ENCODE results near the gene ETNK2. TPM values are rescaled to one million over a fixed set of nuclear protein-coding genes. Genes with fewer than 3 reads are reported as not detected.

The ETNK2 gene
- total and polyA plus RNA-seq, 2 of the 13 experiments (the other 11 are each of a cell fraction or from before 2014, with no cell fraction given), result 15.5 to 42.8 TPM

DNA sequence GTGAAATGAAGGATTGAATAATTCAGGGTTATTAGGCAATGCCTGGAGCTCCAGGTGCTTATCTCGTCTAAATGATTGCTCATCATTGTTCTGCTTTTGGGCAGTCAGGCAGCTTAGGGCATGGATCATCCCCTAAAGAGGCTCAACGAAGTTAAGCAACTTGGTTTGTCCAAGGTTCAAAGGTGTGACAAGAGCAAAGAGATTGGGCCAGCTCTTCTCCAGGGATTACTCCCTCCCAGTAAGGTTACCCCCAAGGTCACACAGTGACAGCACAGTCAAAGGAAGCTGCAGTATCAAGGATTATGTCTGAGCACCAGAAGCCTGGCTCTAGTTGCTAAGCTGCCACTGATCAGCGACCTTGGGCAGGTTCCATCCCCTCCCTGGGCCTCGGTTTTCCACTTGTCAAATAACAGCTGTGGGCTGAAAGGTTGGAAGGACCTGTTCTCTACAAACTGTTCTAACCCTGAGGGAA is 6.8 kb downstream of the ETNK2 start (continued):
- TF ChIP-seq, protein P1, sequence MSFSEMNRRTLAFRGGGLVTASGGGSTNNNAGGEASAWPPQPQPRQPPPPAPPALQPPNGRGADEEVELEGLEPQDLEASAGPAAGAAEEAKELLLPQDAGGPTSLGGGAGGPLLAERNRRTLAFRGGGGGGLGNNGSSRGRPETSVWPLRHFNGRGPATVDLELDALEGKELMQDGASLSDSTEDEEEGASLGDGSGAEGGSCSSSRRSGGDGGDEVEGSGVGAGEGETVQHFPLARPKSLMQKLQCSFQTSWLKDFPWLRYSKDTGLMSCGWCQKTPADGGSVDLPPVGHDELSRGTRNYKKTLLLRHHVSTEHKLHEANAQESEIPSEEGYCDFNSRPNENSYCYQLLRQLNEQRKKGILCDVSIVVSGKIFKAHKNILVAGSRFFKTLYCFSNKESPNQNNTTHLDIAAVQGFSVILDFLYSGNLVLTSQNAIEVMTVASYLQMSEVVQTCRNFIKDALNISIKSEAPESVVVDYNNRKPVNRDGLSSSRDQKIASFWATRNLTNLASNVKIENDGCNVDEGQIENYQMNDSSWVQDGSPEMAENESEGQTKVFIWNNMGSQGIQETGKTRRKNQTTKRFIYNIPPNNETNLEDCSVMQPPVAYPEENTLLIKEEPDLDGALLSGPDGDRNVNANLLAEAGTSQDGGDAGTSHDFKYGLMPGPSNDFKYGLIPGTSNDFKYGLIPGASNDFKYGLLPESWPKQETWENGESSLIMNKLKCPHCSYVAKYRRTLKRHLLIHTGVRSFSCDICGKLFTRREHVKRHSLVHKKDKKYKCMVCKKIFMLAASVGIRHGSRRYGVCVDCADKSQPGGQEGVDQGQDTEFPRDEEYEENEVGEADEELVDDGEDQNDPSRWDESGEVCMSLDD (CRISPR knock-in tag; IDR thresholded peaks at IDR 0.05; ENCODE audit: borderline replicate concordance), result no peak
- TF ChIP-seq SMC3 (IDR thresholded peaks at IDR 0.05; ENCODE audit: low read length) (peak; percentile 12; the same call in 1 of the 2 replicates), ZNF543 (CRISPR knock-in tag; IDR thresholded peaks at IDR 0.05) (peak; percentile 49; the same call in 1 of the 2 replicates), RARG (CRISPR knock-in tag; IDR thresholded peaks at IDR 0.05; ENCODE audit: low read depth) (no peak), ZNF17 (CRISPR knock-in tag; IDR thresholded peaks at IDR 0.05) (no peak), KDM6A (CRISPR knock-in tag; IDR thresholded peaks at IDR 0.05; ENCODE audit: low read depth) (peak; percentile 88), DPF2 (CRISPR knock-in tag; IDR thresholded peaks at IDR 0.05; ENCODE audit: borderline replicate concordance, low read depth) (peak; percentile 74), ZNF468 (CRISPR knock-in tag; IDR thresholded peaks at IDR 0.05) (no peak), BCL6 (CRISPR knock-in tag; IDR thresholded peaks at IDR 0.05) (peak; percentile 83), ZNF547 (CRISPR knock-in tag; IDR thresholded peaks at IDR 0.05) (no peak; the same call in 1 of the 2 replicates), YEATS4 (CRISPR knock-in tag; IDR thresholded peaks at IDR 0.05; ENCODE audit: borderline replicate concordance) (no peak), ZNF383 (CRISPR knock-in tag; IDR thresholded peaks at IDR 0.05; ENCODE audit: borderline replicate concordance) (no peak), CEBPB (IDR thresholded peaks at IDR 0.05; ENCODE audit: borderline replicate concordance, low read depth, low read length) (peak; percentile 97), ZFP37 (CRISPR knock-in tag; IDR thresholded peaks at IDR 0.05; ENCODE audit: borderline replicate concordance) (no peak)
- TF ChIP-seq, protein P2, sequence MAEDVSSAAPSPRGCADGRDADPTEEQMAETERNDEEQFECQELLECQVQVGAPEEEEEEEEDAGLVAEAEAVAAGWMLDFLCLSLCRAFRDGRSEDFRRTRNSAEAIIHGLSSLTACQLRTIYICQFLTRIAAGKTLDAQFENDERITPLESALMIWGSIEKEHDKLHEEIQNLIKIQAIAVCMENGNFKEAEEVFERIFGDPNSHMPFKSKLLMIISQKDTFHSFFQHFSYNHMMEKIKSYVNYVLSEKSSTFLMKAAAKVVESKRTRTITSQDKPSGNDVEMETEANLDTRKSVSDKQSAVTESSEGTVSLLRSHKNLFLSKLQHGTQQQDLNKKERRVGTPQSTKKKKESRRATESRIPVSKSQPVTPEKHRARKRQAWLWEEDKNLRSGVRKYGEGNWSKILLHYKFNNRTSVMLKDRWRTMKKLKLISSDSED (CRISPR knock-in tag; IDR thresholded peaks at IDR 0.05), result no peak
- TF ChIP-seq, protein P3, sequence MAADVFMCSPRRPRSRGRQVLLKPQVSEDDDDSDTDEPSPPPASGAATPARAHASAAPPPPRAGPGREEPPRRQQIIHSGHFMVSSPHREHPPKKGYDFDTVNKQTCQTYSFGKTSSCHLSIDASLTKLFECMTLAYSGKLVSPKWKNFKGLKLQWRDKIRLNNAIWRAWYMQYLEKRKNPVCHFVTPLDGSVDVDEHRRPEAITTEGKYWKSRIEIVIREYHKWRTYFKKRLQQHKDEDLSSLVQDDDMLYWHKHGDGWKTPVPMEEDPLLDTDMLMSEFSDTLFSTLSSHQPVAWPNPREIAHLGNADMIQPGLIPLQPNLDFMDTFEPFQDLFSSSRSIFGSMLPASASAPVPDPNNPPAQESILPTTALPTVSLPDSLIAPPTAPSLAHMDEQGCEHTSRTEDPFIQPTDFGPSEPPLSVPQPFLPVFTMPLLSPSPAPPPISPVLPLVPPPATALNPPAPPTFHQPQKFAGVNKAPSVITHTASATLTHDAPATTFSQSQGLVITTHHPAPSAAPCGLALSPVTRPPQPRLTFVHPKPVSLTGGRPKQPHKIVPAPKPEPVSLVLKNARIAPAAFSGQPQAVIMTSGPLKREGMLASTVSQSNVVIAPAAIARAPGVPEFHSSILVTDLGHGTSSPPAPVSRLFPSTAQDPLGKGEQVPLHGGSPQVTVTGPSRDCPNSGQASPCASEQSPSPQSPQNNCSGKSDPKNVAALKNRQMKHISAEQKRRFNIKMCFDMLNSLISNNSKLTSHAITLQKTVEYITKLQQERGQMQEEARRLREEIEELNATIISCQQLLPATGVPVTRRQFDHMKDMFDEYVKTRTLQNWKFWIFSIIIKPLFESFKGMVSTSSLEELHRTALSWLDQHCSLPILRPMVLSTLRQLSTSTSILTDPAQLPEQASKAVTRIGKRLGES (CRISPR knock-in tag; IDR thresholded peaks at IDR 0.05; ENCODE audit: borderline replicate concordance), result no peak
- TF ChIP-seq, protein P4, sequence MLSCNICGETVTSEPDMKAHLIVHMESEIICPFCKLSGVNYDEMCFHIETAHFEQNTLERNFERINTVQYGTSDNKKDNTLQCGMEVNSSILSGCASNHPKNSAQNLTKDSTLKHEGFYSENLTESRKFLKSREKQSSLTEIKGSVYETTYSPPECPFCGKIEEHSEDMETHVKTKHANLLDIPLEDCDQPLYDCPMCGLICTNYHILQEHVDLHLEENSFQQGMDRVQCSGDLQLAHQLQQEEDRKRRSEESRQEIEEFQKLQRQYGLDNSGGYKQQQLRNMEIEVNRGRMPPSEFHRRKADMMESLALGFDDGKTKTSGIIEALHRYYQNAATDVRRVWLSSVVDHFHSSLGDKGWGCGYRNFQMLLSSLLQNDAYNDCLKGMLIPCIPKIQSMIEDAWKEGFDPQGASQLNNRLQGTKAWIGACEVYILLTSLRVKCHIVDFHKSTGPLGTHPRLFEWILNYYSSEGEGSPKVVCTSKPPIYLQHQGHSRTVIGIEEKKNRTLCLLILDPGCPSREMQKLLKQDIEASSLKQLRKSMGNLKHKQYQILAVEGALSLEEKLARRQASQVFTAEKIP (CRISPR knock-in tag; IDR thresholded peaks at IDR 0.05; ENCODE audit: borderline replicate concordance), result no peak
- TF ChIP-seq, protein P5, sequence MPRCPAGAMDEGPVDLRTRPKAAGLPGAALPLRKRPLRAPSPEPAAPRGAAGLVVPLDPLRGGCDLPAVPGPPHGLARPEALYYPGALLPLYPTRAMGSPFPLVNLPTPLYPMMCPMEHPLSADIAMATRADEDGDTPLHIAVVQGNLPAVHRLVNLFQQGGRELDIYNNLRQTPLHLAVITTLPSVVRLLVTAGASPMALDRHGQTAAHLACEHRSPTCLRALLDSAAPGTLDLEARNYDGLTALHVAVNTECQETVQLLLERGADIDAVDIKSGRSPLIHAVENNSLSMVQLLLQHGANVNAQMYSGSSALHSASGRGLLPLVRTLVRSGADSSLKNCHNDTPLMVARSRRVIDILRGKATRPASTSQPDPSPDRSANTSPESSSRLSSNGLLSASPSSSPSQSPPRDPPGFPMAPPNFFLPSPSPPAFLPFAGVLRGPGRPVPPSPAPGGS (CRISPR knock-in tag; IDR thresholded peaks at IDR 0.05), result no peak
